Keratinocyte (primary cell): Measurements from ENCODE around the gene SAMHD1.

ENCODE experiments used
- EZH2 ChIP-seq: IDR thresholded peaks from one replicate; pipeline ENCODE4 v1.6.1; 2012; ENCODE audit warnings: inconsistent platforms, mild to moderate bottlenecking, low read length, moderate library complexity
- TF ChIP-seq, protein P1 (sequence below), 3 experiments: IDR thresholded peaks in 1 of 3; conservative IDR thresholded peaks in 1 of 3; optimal IDR thresholded peaks in 1 of 3; 2 replicates in 2 of 3; 3 replicates in 1 of 3; pipeline versions ENCODE3 to v1.5.1; 2011; ENCODE audit warnings: low read length in 3 of 3, mild to moderate bottlenecking in 3 of 3, moderate library complexity in 2 of 3, control low read depth in 1 of 3, inconsistent platforms in 1 of 3; ENCODE audit not compliant: insufficient read depth in 2 of 3; ENCODE audit errors: extremely low read depth in 1 of 3

DNA sequence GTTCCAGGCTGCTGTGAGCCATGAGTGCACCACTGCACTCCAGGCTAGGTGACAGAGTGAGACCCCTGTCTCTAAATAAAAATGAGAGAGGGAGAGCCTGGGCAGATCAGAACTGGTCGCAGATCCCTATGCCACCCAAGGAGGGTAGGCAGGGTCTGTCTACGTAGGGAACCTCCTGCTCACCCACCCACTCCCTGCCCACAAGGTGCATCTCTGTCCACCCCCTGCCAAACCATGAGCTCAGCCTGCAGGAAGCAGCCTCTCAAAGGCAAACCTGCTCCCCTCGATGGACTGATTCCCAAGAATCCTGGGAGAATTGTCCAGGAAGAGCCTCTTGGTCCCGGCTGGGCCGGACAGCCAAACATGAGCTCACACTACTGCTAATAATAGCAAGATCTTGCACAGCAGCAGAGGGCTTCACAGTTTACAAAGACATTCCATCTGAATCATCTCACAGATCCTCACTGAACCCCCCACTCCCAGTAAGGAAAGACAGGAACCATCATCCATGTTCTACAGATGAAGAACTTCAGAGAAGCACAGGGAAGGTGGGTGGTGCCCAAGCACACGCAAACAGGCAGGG is 103.3 kb downstream of the SAMHD1 start:
- TF ChIP-seq, protein P1, sequence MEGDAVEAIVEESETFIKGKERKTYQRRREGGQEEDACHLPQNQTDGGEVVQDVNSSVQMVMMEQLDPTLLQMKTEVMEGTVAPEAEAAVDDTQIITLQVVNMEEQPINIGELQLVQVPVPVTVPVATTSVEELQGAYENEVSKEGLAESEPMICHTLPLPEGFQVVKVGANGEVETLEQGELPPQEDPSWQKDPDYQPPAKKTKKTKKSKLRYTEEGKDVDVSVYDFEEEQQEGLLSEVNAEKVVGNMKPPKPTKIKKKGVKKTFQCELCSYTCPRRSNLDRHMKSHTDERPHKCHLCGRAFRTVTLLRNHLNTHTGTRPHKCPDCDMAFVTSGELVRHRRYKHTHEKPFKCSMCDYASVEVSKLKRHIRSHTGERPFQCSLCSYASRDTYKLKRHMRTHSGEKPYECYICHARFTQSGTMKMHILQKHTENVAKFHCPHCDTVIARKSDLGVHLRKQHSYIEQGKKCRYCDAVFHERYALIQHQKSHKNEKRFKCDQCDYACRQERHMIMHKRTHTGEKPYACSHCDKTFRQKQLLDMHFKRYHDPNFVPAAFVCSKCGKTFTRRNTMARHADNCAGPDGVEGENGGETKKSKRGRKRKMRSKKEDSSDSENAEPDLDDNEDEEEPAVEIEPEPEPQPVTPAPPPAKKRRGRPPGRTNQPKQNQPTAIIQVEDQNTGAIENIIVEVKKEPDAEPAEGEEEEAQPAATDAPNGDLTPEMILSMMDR (optimal IDR thresholded peaks at IDR 0.05 in 1 of 3, IDR thresholded peaks at IDR 0.05 in 1 of 3, conservative IDR thresholded peaks at IDR 0.05 in 1 of 3; ENCODE audit: extremely low read depth in 1 of 3, insufficient read depth in 2 of 3, low read length in 3 of 3) = no peak
- TF ChIP-seq EZH2 = no peak
